HEK293 (cell line): ENCODE measurements around the gene ZC3H15.

Experiments used
- CTCF ChIA-PET: fragments of 350-600 bp; formaldehyde crosslinking; extraction: SDS; loops from one replicate; lab custom pipeline; 2021; ENCODE audit warnings: antibody characterized with exemption; lab: Yijun Ruan, JAX
- POLR2A ChIA-PET: fragments of 300-600 bp; formaldehyde crosslinking; extraction: SDS; loops from one replicate; lab custom pipeline; 2020; ENCODE audit warnings: antibody characterized with exemption, inconsistent platforms; lab: Yijun Ruan, JAX
- H3K27ac ChIP-seq: fragments of 200-500 bp; sonication (Bioruptor generic); 2 replicates; pipeline ENCODE4 v1.5.1; 2014; ENCODE audit warnings: low read depth, low read length, control low read depth, inconsistent platforms; ENCODE audit errors: extremely low read depth
- H3K36me3 ChIP-seq, 2 experiments: fragments of 200-500 bp in 1 of 2; sonication (Bioruptor generic) in 1 of 2; 1 replicate in 1 of 2; 2 replicates in 1 of 2; pipeline ENCODE4 v1.5.1; 2014 to 2017; ENCODE audit warnings: inconsistent platforms in 2 of 2, low read length in 2 of 2; ENCODE audit not compliant: control insufficient read depth in 2 of 2, insufficient read depth in 1 of 2
- H3K4me1 ChIP-seq: fragments of 200-500 bp; sonication (Bioruptor generic); 2 replicates; pipeline ENCODE4 v1.5.1; 2014; ENCODE audit warnings: mild to moderate bottlenecking, low read length, inconsistent platforms; ENCODE audit not compliant: control insufficient read depth, insufficient read depth
- H3K4me3 ChIP-seq: 2 replicates; pipeline ENCODE4 v1.5.1; 2011; ENCODE audit warnings: low read depth, mild to moderate bottlenecking, control low read depth, low read length, moderate library complexity
- H3K9me3 ChIP-seq: fragments of 200-500 bp; sonication (Bioruptor generic); 2 replicates; pipeline ENCODE4 v1.5.1; 2014; ENCODE audit warnings: low read depth, low read length, inconsistent platforms; ENCODE audit not compliant: control insufficient read depth, insufficient read depth
- BCL11B ChIP-seq: fragments of 450-650 bp; formaldehyde crosslinking; IDR thresholded peaks from 2 replicates; pipeline ENCODE4 v1.5.1; 2016; ENCODE audit warnings: low read depth, missing biosample characterization, missing genetic modification characterization
- GFI1B ChIP-seq: fragments of 450-650 bp; formaldehyde crosslinking; IDR thresholded peaks from 2 replicates; pipeline ENCODE4 v1.5.1; 2016; ENCODE audit warnings: missing biosample characterization, missing genetic modification characterization
- HOXC10 ChIP-seq: sonication (generic); formaldehyde crosslinking; IDR thresholded peaks from 2 replicates; pipeline ENCODE4 v1.8.1; 2023; ENCODE audit warnings: mild to moderate bottlenecking, missing genetic modification reagents
- MEIS1 ChIP-seq: sonication (generic); formaldehyde crosslinking; IDR thresholded peaks from 2 replicates; pipeline ENCODE4 v1.8.1; 2022; ENCODE audit warnings: missing genetic modification reagents, mild to moderate bottlenecking, borderline replicate concordance
- ZBTB1 ChIP-seq: fragments of 450-650 bp; formaldehyde crosslinking; IDR thresholded peaks from 2 replicates; pipeline ENCODE4 v1.5.1; 2016; ENCODE audit warnings: missing biosample characterization, missing genetic modification characterization
- ZNF10 ChIP-seq: fragments of 450-650 bp; formaldehyde crosslinking; IDR thresholded peaks from 2 replicates; pipeline ENCODE4 v1.5.1; 2017; ENCODE audit warnings: missing biosample characterization, missing genetic modification characterization
- ZNF2 ChIP-seq: fragments of 450-650 bp; formaldehyde crosslinking; IDR thresholded peaks from 2 replicates; pipeline ENCODE4 v1.5.1; 2016; ENCODE audit warnings: missing biosample characterization, missing genetic modification characterization
- ZNF214 ChIP-seq: fragments of 450-650 bp; formaldehyde crosslinking; IDR thresholded peaks from 2 replicates; pipeline ENCODE4 v1.5.1; 2017; ENCODE audit warnings: missing biosample characterization, mild to moderate bottlenecking, missing genetic modification characterization, borderline replicate concordance
- ZNF248 ChIP-seq: fragments of 450-650 bp; formaldehyde crosslinking; IDR thresholded peaks from 2 replicates; pipeline ENCODE4 v1.5.1; 2017; ENCODE audit warnings: missing biosample characterization, missing genetic modification characterization
- ZNF335 ChIP-seq: fragments of 450-650 bp; formaldehyde crosslinking; conservative IDR thresholded peaks from 2 replicates; pipeline ENCODE4 v1.5.1; 2016; ENCODE audit warnings: missing biosample characterization, missing genetic modification characterization
- ZNF37A ChIP-seq: fragments of 450-650 bp; IDR thresholded peaks from 2 replicates; pipeline ENCODE4 v1.5.1; 2018; ENCODE audit warnings: missing biosample characterization, missing genetic modification characterization
- ZNF394 ChIP-seq: fragments of 450-650 bp; formaldehyde crosslinking; IDR thresholded peaks from 2 replicates; pipeline ENCODE4 v1.5.1; 2016; ENCODE audit warnings: missing biosample characterization, missing genetic modification characterization, mild to moderate bottlenecking, moderate library complexity, borderline replicate concordance
- ZNF398 ChIP-seq: fragments of 450-650 bp; formaldehyde crosslinking; IDR thresholded peaks from 2 replicates; pipeline ENCODE4 v1.5.1; 2017; ENCODE audit warnings: missing biosample characterization, missing genetic modification characterization
- ZNF529 ChIP-seq: fragments of 450-650 bp; formaldehyde crosslinking; IDR thresholded peaks from 2 replicates; pipeline ENCODE4 v1.5.1; 2017; ENCODE audit warnings: missing genetic modification characterization, missing biosample characterization; ENCODE audit not compliant: insufficient replicate concordance
- ZNF585B ChIP-seq: fragments of 450-650 bp; formaldehyde crosslinking; IDR thresholded peaks from 2 replicates; pipeline ENCODE4 v1.5.1; 2016; ENCODE audit warnings: missing biosample characterization, missing genetic modification characterization
- ZNF596 ChIP-seq: fragments of 450-650 bp; IDR thresholded peaks from 2 replicates; pipeline ENCODE4 v1.5.0; 2018; ENCODE audit warnings: missing biosample characterization, mild to moderate bottlenecking, missing genetic modification characterization, moderate library complexity
- ZNF623 ChIP-seq: fragments of 450-650 bp; formaldehyde crosslinking; IDR thresholded peaks from 2 replicates; pipeline ENCODE4 v1.5.1; 2016; ENCODE audit warnings: missing biosample characterization, missing genetic modification characterization
- ZNF670 ChIP-seq: fragments of 450-650 bp; formaldehyde crosslinking; IDR thresholded peaks from 2 replicates; pipeline ENCODE4 v1.5.1; 2016; ENCODE audit warnings: missing biosample characterization, missing genetic modification characterization, low read depth
- ZNF776 ChIP-seq: fragments of 450-650 bp; formaldehyde crosslinking; IDR thresholded peaks from 2 replicates; pipeline ENCODE4 v1.5.0; 2017; ENCODE audit warnings: missing biosample characterization, missing genetic modification characterization, borderline replicate concordance
- ZNF777 ChIP-seq: fragments of 450-650 bp; formaldehyde crosslinking; IDR thresholded peaks from 2 replicates; pipeline ENCODE4 v1.5.1; 2017; ENCODE audit warnings: missing biosample characterization, missing genetic modification characterization, borderline replicate concordance
- TF ChIP-seq, protein P1 (sequence below): fragments of 450-650 bp; formaldehyde crosslinking; IDR thresholded peaks from 2 replicates; pipeline ENCODE4 v1.5.1; 2017; ENCODE audit warnings: missing biosample characterization, missing genetic modification characterization
- TF ChIP-seq, protein P2 (sequence below): fragments of 450-650 bp; formaldehyde crosslinking; IDR thresholded peaks from 2 replicates; pipeline ENCODE4 v1.5.1; 2017; ENCODE audit warnings: missing biosample characterization, mild to moderate bottlenecking, missing genetic modification characterization, moderate library complexity
- TF ChIP-seq, protein P3 (sequence below): fragments of 450-650 bp; formaldehyde crosslinking; IDR thresholded peaks from 2 replicates; pipeline ENCODE4 v1.5.1; 2017; ENCODE audit warnings: missing biosample characterization, missing genetic modification characterization

Gene ZC3H15

GRCh38 chr2:186440506-186440905 lies 45.6 kb upstream of the ZC3H15 start:
- ChIA-PET POLR2A (no interaction called here), CTCF (no interaction called here)
- TF ChIP-seq ZNF335 (tag by site-specific recombination) = no peak
- TF ChIP-seq ZNF670 = no peak
- TF ChIP-seq ZNF623 = no peak
- no peak for TF ChIP-seq ZNF398
- TF ChIP-seq ZNF585B (tag by site-specific recombination) = no peak
- no peak for TF ChIP-seq ZNF394 (tag by site-specific recombination)
- TF ChIP-seq, protein P1, sequence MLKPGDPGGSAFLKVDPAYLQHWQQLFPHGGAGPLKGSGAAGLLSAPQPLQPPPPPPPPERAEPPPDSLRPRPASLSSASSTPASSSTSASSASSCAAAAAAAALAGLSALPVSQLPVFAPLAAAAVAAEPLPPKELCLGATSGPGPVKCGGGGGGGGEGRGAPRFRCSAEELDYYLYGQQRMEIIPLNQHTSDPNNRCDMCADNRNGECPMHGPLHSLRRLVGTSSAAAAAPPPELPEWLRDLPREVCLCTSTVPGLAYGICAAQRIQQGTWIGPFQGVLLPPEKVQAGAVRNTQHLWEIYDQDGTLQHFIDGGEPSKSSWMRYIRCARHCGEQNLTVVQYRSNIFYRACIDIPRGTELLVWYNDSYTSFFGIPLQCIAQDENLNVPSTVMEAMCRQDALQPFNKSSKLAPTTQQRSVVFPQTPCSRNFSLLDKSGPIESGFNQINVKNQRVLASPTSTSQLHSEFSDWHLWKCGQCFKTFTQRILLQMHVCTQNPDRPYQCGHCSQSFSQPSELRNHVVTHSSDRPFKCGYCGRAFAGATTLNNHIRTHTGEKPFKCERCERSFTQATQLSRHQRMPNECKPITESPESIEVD (tag by site-specific recombination) = no peak
- TF ChIP-seq, protein P2, sequence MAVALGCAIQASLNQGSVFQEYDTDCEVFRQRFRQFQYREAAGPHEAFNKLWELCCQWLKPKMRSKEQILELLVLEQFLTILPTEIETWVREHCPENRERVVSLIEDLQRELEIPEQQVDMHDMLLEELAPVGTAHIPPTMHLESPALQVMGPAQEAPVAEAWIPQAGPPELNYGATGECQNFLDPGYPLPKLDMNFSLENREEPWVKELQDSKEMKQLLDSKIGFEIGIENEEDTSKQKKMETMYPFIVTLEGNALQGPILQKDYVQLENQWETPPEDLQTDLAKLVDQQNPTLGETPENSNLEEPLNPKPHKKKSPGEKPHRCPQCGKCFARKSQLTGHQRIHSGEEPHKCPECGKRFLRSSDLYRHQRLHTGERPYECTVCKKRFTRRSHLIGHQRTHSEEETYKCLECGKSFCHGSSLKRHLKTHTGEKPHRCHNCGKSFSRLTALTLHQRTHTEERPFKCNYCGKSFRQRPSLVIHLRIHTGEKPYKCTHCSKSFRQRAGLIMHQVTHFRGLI (tag by site-specific recombination) = no peak
- TF ChIP-seq ZNF529 = no peak
- no peak for TF ChIP-seq BCL11B (tag by site-specific recombination)
- no peak for TF ChIP-seq ZBTB1
- TF ChIP-seq HOXC10 = no peak
- no peak for TF ChIP-seq ZNF776
- TF ChIP-seq ZNF248 (tag by site-specific recombination) = no peak
- no peak for TF ChIP-seq ZNF2 (tag by site-specific recombination)
- TF ChIP-seq ZNF10 = no peak
- no peak for TF ChIP-seq ZNF596 (tag by site-specific recombination)
- TF ChIP-seq ZNF214 = no peak
- no peak overlapping the region for H3K27ac ChIP-seq
- H3K36me3 ChIP-seq = no peaks in the 10 kb centered on the region
- no peaks in the 10 kb centered on the region for H3K9me3 ChIP-seq
- H3K4me1 ChIP-seq = no peaks in the 10 kb centered on the region
- no peak overlapping the region for H3K4me3 ChIP-seq

DNA sequence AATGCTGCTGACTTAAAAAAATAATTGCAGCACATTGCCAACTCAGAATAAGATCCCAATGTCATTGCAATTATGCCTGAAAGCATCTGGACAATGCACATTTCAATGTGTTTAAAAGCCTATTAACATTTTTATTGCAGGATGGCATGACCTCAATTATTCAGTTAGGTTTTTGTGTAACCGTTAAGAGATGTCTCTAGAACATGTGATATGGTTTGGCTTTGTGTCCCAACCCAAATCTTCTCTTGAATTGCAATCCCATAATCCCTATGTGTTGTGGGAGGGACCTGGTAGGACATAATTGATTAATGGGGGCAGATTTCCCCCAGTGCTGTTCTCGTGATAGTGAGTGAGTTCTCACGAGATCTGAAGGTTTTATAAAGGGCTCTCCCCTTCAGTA lies 43.2 kb upstream of the ZC3H15 start:
- no peak overlapping the region for H3K27ac ChIP-seq
- ChIA-PET CTCF (no interaction called here), POLR2A (no interaction called here)
- no peaks in the 10 kb centered on the region for H3K36me3 ChIP-seq
- H3K4me1 ChIP-seq = no peaks in the 10 kb centered on the region
- no peak for TF ChIP-seq MEIS1 (CRISPR knock-in tag)
- TF ChIP-seq ZNF37A (tag by site-specific recombination) = no peak
- TF ChIP-seq, protein P3, sequence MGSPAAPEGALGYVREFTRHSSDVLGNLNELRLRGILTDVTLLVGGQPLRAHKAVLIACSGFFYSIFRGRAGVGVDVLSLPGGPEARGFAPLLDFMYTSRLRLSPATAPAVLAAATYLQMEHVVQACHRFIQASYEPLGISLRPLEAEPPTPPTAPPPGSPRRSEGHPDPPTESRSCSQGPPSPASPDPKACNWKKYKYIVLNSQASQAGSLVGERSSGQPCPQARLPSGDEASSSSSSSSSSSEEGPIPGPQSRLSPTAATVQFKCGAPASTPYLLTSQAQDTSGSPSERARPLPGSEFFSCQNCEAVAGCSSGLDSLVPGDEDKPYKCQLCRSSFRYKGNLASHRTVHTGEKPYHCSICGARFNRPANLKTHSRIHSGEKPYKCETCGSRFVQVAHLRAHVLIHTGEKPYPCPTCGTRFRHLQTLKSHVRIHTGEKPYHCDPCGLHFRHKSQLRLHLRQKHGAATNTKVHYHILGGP = no peak
- no peak for TF ChIP-seq GFI1B (tag by site-specific recombination)
- TF ChIP-seq ZNF777 = no peak
- H3K9me3 ChIP-seq = no peaks in the 10 kb centered on the region
- H3K4me3 ChIP-seq = no peak overlapping the region
